HL-60 (cell line): ENCODE measurements around the gene LRRC37A3.
"Not testable (repeated sequence)": the region's sequence is repeated elsewhere in the genome, so short reads cannot be mapped to it uniquely, and the experiment has no call there.

Experiments
- DNase-seq, 2 experiments: peaks; one replicate each; pipeline ENCODE4 v3.0.0-alpha.2; 2010 to 2020; ENCODE audit warnings: low read depth in 1 of 2, low spot score in 1 of 2
- H3K27ac ChIP-seq: fragments of 250-450 bp; sonication (Bioruptor Pico); replicated peaks from 2 replicates; pipeline ENCODE4 v1.5.1; 2020; ENCODE audit warnings: mild to moderate bottlenecking, moderate library complexity
- H3K27me3 ChIP-seq: fragments of 250-450 bp; sonication (Bioruptor Pico); 2 replicates; pipeline ENCODE4 v1.5.1; 2021; ENCODE audit warnings: mild to moderate bottlenecking, moderate library complexity; ENCODE audit not compliant: insufficient read depth, poor library complexity, severe bottlenecking
- H3K4me3 ChIP-seq: replicated peaks from 2 replicates; pipeline ENCODE4 v1.5.1; 2011; ENCODE audit warnings: mild to moderate bottlenecking, control low read depth, low read length; ENCODE audit not compliant: insufficient read depth
- SPI1 ChIP-seq: IDR thresholded peaks from 2 replicates; pipeline ENCODE4 v1.6.1; 2012; ENCODE audit warnings: low read depth, mild to moderate bottlenecking, borderline replicate concordance

The LRRC37A3 gene

DNA sequence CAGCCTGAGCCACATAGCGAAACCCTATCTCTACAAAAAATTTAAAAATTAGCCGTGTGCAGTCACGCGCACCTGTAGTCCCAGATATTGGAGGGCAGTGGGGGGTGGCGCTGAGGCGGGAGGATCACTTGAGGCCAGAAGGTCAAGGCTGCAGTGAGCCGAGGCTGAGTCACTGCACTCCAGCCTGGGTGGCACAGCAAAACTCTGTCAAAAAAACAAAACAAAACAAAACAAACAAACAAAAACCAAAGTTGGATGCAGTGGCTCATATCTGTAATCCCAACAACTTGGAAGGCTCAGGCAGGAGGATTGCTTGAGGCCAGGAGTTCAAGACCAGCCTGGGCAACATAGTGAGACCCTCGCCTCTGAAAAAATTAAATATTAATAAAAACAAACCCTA, 75.4 kb downstream of the LRRC37A3 start:
- H3K27me3 ChIP-seq, DNase-seq, H3K4me3 ChIP-seq: not testable (repeated sequence)
- peak overlapping the region; percentile 35 for H3K27ac ChIP-seq

- H3K27me3 ChIP-seq, DNase-seq: not testable (repeated sequence)
- H3K27ac ChIP-seq = peak overlapping the region; percentile 52
Observed at GRCh38 chr17:64842900-64843299, 76.4 kb downstream of the LRRC37A3 start.

DNA sequence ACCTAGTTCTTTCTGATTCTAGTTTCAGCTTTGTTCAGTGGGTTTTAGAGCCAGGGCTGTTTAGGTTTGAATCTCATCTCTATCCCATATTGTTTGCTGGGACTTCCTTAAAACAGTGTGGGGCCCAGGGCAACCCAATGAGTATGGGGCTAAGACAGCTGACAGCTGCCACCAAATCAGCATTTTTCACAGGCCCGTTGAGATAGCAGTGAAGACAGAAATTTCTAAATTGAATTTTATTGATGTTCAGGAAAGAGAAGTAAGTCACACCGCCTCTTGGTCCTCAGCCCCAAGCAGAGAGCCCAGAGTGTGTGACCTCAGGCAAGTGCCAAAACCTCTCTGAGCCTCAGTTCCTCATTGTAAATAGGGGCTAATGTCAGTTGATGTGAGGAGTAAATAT, 78.3 kb downstream of the LRRC37A3 start:
- peak; percentile 57; the same call in 1 of the 2 replicates for TF ChIP-seq SPI1
- DNase-seq = peak in 1 of 2 experiments; percentile 63
- not testable (repeated sequence) for H3K27me3 ChIP-seq, H3K4me3 ChIP-seq
- H3K27ac ChIP-seq = peak overlapping the region; percentile 31

More at GRCh38 chr17:64842900-64843299, 76.4 kb downstream of the LRRC37A3 start:
- not testable (repeated sequence) for H3K4me3 ChIP-seq

DNA sequence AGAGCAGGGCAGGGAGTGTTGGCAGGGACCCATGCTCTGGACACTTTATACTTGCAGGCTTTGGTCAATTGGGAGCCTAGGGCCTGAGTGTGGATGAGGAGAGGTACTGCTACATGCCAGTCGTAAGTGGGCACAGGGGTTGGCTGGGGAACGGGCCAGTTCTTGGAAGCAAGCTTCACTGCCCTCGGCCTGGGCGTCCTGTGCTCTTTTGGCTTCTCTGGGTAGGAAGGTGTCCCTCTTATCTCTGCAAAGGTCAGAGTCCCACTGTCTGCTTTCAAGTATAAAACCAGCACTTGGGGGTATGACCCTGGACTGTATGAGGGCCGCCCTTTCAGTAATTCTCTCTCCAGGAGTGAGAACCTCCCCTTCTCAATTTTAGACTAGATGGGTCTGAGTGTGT, 80.8 kb downstream of the LRRC37A3 start:
- not testable (repeated sequence) for H3K27ac ChIP-seq, H3K27me3 ChIP-seq, DNase-seq, H3K4me3 ChIP-seq

GRCh38 chr17:64837018-64837761, 82.1 kb downstream of the LRRC37A3 start:
- peak; percentile 66 to 84 for DNase-seq
- peak overlapping the region; percentile 71 for H3K27ac ChIP-seq

GRCh38 chr17:64836623-64837017, 82.7 kb downstream of the LRRC37A3 start:
- not testable (repeated sequence) for H3K27me3 ChIP-seq, DNase-seq
- peak overlapping the region; percentile 71 for H3K27ac ChIP-seq
- peak overlapping the region; percentile 68 for H3K4me3 ChIP-seq

More at GRCh38 chr17:64837018-64837761, 82.1 kb downstream of the LRRC37A3 start:
- peak overlapping the region; percentile 68 for H3K4me3 ChIP-seq
- not testable (repeated sequence) for H3K27me3 ChIP-seq

GRCh38 chr17:64834060-64834459, 85.2 kb downstream of the LRRC37A3 start:
- H3K27me3 ChIP-seq, DNase-seq, H3K27ac ChIP-seq, H3K4me3 ChIP-seq: not testable (repeated sequence)

GRCh38 chr17:64830631-64831040, 88.6 kb downstream of the LRRC37A3 start:
- H3K27me3 ChIP-seq, DNase-seq, H3K27ac ChIP-seq, H3K4me3 ChIP-seq: not testable (repeated sequence)

DNA sequence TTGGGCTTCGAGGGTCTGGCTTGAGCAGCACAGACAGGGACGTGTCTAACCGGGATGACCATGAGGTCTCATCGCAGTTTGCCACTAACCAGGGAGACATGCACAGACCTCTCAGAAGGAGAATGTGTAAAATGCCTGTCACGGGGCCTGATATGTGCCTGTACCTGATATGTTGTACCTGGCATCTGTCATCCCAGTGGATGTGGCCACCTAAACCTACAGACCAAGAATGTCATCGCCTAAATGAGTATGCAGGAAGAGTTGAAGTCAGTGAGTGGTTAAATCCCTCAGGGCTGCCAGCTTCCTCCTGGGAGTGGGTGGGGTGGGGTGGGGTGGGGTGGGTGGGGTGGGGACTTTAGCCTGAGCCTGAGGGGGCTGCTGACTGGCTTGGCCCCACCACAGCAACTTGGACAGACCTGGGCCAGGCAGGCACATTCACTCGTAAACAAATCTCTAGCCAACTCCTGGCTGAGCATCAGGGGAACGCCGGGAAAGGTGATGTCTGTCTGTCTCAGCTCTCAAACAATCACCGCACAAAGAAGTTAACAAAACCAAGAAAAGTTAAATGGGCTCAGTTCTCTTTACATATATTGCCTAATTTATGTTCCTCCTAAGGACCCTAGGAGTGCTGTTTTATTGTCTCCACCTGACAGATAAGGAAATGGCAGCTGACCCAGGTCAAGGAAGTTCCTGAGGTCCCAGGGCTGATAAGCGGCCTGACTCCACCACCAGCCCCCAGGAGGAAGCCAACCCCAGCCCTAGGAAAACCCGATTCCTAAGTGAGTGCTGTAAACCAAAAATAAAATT, 89.3 kb downstream of the LRRC37A3 start:
- not testable (repeated sequence) for DNase-seq, H3K27me3 ChIP-seq, H3K27ac ChIP-seq, H3K4me3 ChIP-seq

- H3K4me3 ChIP-seq, H3K27ac ChIP-seq, DNase-seq, H3K27me3 ChIP-seq: not testable (repeated sequence)
Observed at GRCh38 chr17:64829068-64829467, 90.2 kb downstream of the LRRC37A3 start.

DNA sequence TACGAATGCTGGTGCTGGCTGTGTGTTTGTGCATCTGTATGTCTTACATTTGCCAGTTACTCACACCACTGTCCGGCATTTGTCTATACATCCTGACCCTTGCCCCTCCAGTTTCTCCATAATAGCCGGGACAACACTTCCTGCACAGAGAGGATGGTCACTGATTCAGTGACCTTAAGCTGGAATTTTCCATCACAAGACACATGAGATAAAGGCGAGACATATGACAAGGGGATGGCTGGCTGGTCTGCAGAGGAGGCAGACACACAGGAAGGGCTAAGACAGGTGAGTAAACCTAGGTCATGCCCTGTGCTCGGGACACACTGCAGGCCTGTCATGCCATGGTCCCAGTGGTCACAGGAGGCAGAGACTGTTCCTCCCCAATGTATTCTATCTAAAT, 100.4 kb downstream of the LRRC37A3 start:
- H3K27ac ChIP-seq, H3K27me3 ChIP-seq, H3K4me3 ChIP-seq, DNase-seq: not testable (repeated sequence)

DNA sequence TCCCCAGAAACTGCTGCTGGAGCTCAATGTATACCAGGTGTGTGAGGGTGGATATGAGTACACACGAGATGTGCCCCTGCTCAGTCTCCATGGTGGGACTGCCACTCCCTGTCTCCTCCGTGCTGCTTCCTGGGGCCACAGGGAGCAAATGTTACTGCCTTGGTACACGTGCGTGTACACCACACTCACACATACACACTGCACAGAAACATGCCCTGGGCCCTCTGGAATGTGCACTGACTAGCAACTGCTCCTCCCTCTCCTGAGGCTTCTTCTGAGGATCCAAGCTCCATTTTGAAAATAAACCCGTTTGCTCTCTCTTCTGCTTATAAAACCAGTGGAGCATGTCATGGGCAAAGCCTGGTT, 103.5 kb downstream of the LRRC37A3 start:
- not testable (repeated sequence) for DNase-seq, H3K27ac ChIP-seq, H3K27me3 ChIP-seq, H3K4me3 ChIP-seq

- H3K27me3 ChIP-seq, H3K4me3 ChIP-seq, DNase-seq, H3K27ac ChIP-seq: not testable (repeated sequence)
Observed at GRCh38 chr17:64814993-64815832, 104.1 kb downstream of the LRRC37A3 start.
